ENCODE data around the gene KCNH5.

DNA sequence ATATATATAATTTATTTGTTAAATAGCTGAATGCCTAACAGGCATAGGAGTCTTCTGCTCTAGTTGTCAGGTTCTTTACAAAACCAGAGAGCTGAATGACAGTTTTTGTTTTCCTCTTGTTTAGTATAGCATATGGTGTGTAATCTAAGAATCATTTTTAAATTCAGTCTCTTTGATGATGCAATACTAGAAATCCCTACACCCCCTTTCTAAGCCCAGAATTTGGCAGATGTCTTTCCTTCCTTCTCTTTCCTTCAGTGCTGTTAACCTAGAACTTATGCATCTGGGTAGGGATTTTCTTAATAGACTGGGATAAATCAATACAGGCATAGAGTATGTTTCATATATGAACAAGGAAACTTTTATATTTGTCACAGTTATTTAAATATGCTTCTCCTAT lies 198.1 kb downstream of the KCNH5 start:
- TF ChIP-seq, protein P1, sequence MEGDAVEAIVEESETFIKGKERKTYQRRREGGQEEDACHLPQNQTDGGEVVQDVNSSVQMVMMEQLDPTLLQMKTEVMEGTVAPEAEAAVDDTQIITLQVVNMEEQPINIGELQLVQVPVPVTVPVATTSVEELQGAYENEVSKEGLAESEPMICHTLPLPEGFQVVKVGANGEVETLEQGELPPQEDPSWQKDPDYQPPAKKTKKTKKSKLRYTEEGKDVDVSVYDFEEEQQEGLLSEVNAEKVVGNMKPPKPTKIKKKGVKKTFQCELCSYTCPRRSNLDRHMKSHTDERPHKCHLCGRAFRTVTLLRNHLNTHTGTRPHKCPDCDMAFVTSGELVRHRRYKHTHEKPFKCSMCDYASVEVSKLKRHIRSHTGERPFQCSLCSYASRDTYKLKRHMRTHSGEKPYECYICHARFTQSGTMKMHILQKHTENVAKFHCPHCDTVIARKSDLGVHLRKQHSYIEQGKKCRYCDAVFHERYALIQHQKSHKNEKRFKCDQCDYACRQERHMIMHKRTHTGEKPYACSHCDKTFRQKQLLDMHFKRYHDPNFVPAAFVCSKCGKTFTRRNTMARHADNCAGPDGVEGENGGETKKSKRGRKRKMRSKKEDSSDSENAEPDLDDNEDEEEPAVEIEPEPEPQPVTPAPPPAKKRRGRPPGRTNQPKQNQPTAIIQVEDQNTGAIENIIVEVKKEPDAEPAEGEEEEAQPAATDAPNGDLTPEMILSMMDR (IDR thresholded peaks at IDR 0.05; ENCODE audit: low read depth, low read length, missing input control) = no peak
- TF ChIP-seq JUND (IDR thresholded peaks at IDR 0.05) = no peak
- TF ChIP-seq FOXA1 (IDR thresholded peaks at IDR 0.05) = no peak

All from liver (tissue), 3 donors.